IMR-90 (cell line): ENCODE data around the gene ZYG11A.

Source experiments
- BHLHE40 ChIP-seq: fragments of 150-350 bp; IDR thresholded peaks from 2 replicates; pipeline ENCODE4 v1.6.1; 2016; ENCODE audit warnings: mild to moderate bottlenecking, low read depth, low read length
- CEBPB ChIP-seq: IDR thresholded peaks from 2 replicates; pipeline ENCODE4 v1.6.1; 2012; ENCODE audit warnings: low read depth, low read length, improper control_type of control experiment
- CTCF ChIP-seq: conservative IDR thresholded peaks from 2 replicates; pipeline ENCODE4 v1.5.1; 2012; ENCODE audit warnings: mild to moderate bottlenecking, low read depth, low read length, improper control_type of control experiment
- ELK1 ChIP-seq: fragments of 150-350 bp; IDR thresholded peaks from 2 replicates; pipeline ENCODE4 v1.6.1; 2016; ENCODE audit warnings: low read depth, mild to moderate bottlenecking, low read length, moderate library complexity, borderline replicate concordance
- FOS ChIP-seq: fragments of 150-350 bp; IDR thresholded peaks from 2 replicates; pipeline ENCODE4 v1.6.1; 2016; ENCODE audit warnings: low read depth, low read length
- MAFK ChIP-seq: IDR thresholded peaks from 2 replicates; pipeline ENCODE4 v1.6.1; 2012; ENCODE audit warnings: low read depth, low read length, improper control_type of control experiment
- MAZ ChIP-seq: IDR thresholded peaks from 2 replicates; pipeline ENCODE4 v1.6.1; 2012; ENCODE audit warnings: low read depth, mild to moderate bottlenecking, low read length, improper control_type of control experiment, moderate library complexity, borderline replicate concordance
- NFE2L2 ChIP-seq: fragments of 150-350 bp; IDR thresholded peaks from 2 replicates; pipeline ENCODE4 v1.6.1; 2016; ENCODE audit warnings: low read depth, mild to moderate bottlenecking, low read length
- POLR2A ChIP-seq: IDR thresholded peaks from 2 replicates; pipeline ENCODE4 v1.6.1; 2012; ENCODE audit warnings: mild to moderate bottlenecking, low read depth, low read length
- RCOR1 ChIP-seq: IDR thresholded peaks from 2 replicates; pipeline ENCODE4 v1.6.1; 2012; ENCODE audit warnings: mild to moderate bottlenecking, low read length, improper control_type of control experiment; ENCODE audit not compliant: insufficient replicate concordance
- RFX5 ChIP-seq: IDR thresholded peaks from 2 replicates; pipeline ENCODE4 v1.8.0; 2012; ENCODE audit warnings: low read depth, mild to moderate bottlenecking, low read length, moderate library complexity
- USF2 ChIP-seq: fragments of 150-350 bp; IDR thresholded peaks from 2 replicates; pipeline ENCODE4 v1.6.1; 2017; ENCODE audit warnings: mild to moderate bottlenecking, antibody characterized with exemption, low read length, low read depth

- TF ChIP-seq CTCF (no peak), CEBPB (no peak), FOS (no peak), POLR2A (no peak), NFE2L2 (no peak), MAFK (no peak), ELK1 (no peak), BHLHE40 (no peak), USF2 (no peak), MAZ (no peak), RCOR1 (no peak), RFX5 (no peak)
These were observed 77.3 kb downstream of the ZYG11A start for GRCh38 chr1:52919723-52920483.
